ENCODE data around the gene USP37.

USP37 gene

GRCh38 chr2:218564056-218564455, 4.1 kb downstream of the USP37 start:
- Histone ChIP-seq H3K23ac (ENCODE audit: low read length) (no peak overlapping the region), H2AFZ (ENCODE audit: insufficient read depth, low read length, poor library complexity) (no peak overlapping the region), H2BK5ac (ENCODE audit: low read depth, low read length, poor library complexity) (no peak overlapping the region), H4K12ac (ENCODE audit: low read depth, low read length) (no peak overlapping the region), H3K14ac (ENCODE audit: low read length) (no peak overlapping the region), H3K27ac (ENCODE audit: low read depth, low read length) (no peak overlapping the region), H4K91ac (ENCODE audit: low read depth, low read length) (no peak overlapping the region), H2BK120ac (ENCODE audit: insufficient read depth, low read length, poor library complexity) (no peak overlapping the region), H2AK5ac (ENCODE audit: low read length) (no peak overlapping the region), H3K4ac (ENCODE audit: low read depth, low read length) (no peak overlapping the region), H3K4me1 (ENCODE audit: control insufficient read depth in 1 of 2, insufficient read depth in 2 of 2, low read length in 2 of 2) (peaks cover 0 to 3% of the 10 kb centered on the region in 2 experiments), H2BK12ac (ENCODE audit: low read length) (no peak overlapping the region), H3K4me2 (ENCODE audit: low read length) (no peak overlapping the region), H3K79me2 (ENCODE audit: control insufficient read depth, insufficient read depth, low read length, poor library complexity) (peaks cover 3% of the 10 kb centered on the region), H3K36me3 (ENCODE audit: control insufficient read depth in 1 of 2, insufficient read depth in 2 of 2, low read length in 2 of 2) (peaks cover 6 to 7% of the 10 kb centered on the region in 2 experiments), H3K9me3 (ENCODE audit: insufficient read depth, low read depth, low read length) (no peaks in the 10 kb centered on the region), H3K9ac (ENCODE audit: low read length) (no peak overlapping the region), H3K18ac (ENCODE audit: low read length) (no peak overlapping the region), H3K79me1 (ENCODE audit: low read length) (peaks cover 10% of the 10 kb centered on the region), H3K4me3 (ENCODE audit: low read depth, low read length) (no peak overlapping the region), H3K27me3 (ENCODE audit: insufficient read depth, low read length) (no peaks in the 10 kb centered on the region), H4K8ac (ENCODE audit: low read depth, low read length) (no peak overlapping the region)
- WGBS (ENCODE audit: extremely low coverage, insufficient coverage, insufficient read length), result no CpG with 5 or more reads among the region's 1 CpG
- no peak for DNase-seq

- no peaks in the 10 kb centered on the region for H3K79me2 ChIP-seq (ENCODE audit: control insufficient read depth, insufficient read depth, low read length, poor library complexity)
- H3K36me3 ChIP-seq (ENCODE audit: control insufficient read depth in 1 of 2, insufficient read depth in 2 of 2, low read length in 2 of 2), result peaks cover 12 to 15% of the 10 kb centered on the region in 2 experiments
- no peak overlapping the region for H3K4me2 ChIP-seq (ENCODE audit: low read length)
- H2AK5ac ChIP-seq (ENCODE audit: low read length), result no peak overlapping the region
- no peak overlapping the region for H3K9ac ChIP-seq (ENCODE audit: low read length)
- H3K18ac ChIP-seq (ENCODE audit: low read length), result no peak overlapping the region
- no peak overlapping the region for H3K27ac ChIP-seq (ENCODE audit: low read depth, low read length)
- H2BK120ac ChIP-seq (ENCODE audit: insufficient read depth, low read length, poor library complexity), result no peak overlapping the region
- H4K12ac ChIP-seq (ENCODE audit: low read depth, low read length), result no peak overlapping the region
- no peak overlapping the region for H3K14ac ChIP-seq (ENCODE audit: low read length)
- H4K91ac ChIP-seq (ENCODE audit: low read depth, low read length), result no peak overlapping the region
- no peak overlapping the region for H3K4ac ChIP-seq (ENCODE audit: low read depth, low read length)
- H3K9me3 ChIP-seq (ENCODE audit: insufficient read depth, low read depth, low read length), result no peaks in the 10 kb centered on the region
- H3K79me1 ChIP-seq (ENCODE audit: low read length), result no peaks in the 10 kb centered on the region
- H2BK12ac ChIP-seq (ENCODE audit: low read length), result no peak overlapping the region
- H3K4me3 ChIP-seq (ENCODE audit: low read depth, low read length), result no peak overlapping the region
- no peak overlapping the region for H2AFZ ChIP-seq (ENCODE audit: insufficient read depth, low read length, poor library complexity)
- no peak overlapping the region for H3K23ac ChIP-seq (ENCODE audit: low read length)
- H2BK5ac ChIP-seq (ENCODE audit: low read depth, low read length, poor library complexity), result no peak overlapping the region
- H3K27me3 ChIP-seq (ENCODE audit: insufficient read depth, low read length), result no peaks in the 10 kb centered on the region
- H4K8ac ChIP-seq (ENCODE audit: low read depth, low read length), result no peak overlapping the region
- no peak for DNase-seq
- no CpG with 5 or more reads among the region's 3 CpGs for WGBS (ENCODE audit: extremely low coverage, insufficient coverage, insufficient read length)
- no peaks in the 10 kb centered on the region for H3K4me1 ChIP-seq (ENCODE audit: control insufficient read depth in 1 of 2, insufficient read depth in 2 of 2, low read length in 2 of 2)
Observed at GRCh38 chr2:218558986-218559385, 9.2 kb downstream of the USP37 start.

- Histone ChIP-seq H3K9me3 (ENCODE audit: insufficient read depth, low read depth, low read length) (no peaks in the 10 kb centered on the region), H2BK120ac (ENCODE audit: insufficient read depth, low read length, poor library complexity) (no peak overlapping the region), H3K23ac (ENCODE audit: low read length) (no peak overlapping the region), H3K27ac (ENCODE audit: low read depth, low read length) (no peak overlapping the region), H3K4me3 (ENCODE audit: low read depth, low read length) (no peak overlapping the region), H4K91ac (ENCODE audit: low read depth, low read length) (no peak overlapping the region), H3K14ac (ENCODE audit: low read length) (no peak overlapping the region), H3K79me1 (ENCODE audit: low read length) (no peaks in the 10 kb centered on the region), H3K4ac (ENCODE audit: low read depth, low read length) (no peak overlapping the region), H2BK12ac (ENCODE audit: low read length) (no peak overlapping the region), H3K79me2 (ENCODE audit: control insufficient read depth, insufficient read depth, low read length, poor library complexity) (no peaks in the 10 kb centered on the region), H3K9ac (ENCODE audit: low read length) (no peak overlapping the region), H4K12ac (ENCODE audit: low read depth, low read length) (no peak overlapping the region), H3K4me1 (ENCODE audit: control insufficient read depth in 1 of 2, insufficient read depth in 2 of 2, low read length in 2 of 2) (no peaks in the 10 kb centered on the region), H3K4me2 (ENCODE audit: low read length) (no peak overlapping the region), H2AK5ac (ENCODE audit: low read length) (no peak overlapping the region), H3K18ac (ENCODE audit: low read length) (no peak overlapping the region), H4K8ac (ENCODE audit: low read depth, low read length) (no peak overlapping the region), H3K36me3 (ENCODE audit: control insufficient read depth in 1 of 2, insufficient read depth in 2 of 2, low read length in 2 of 2) (peaks cover 12 to 15% of the 10 kb centered on the region in 2 experiments), H3K27me3 (ENCODE audit: insufficient read depth, low read length) (no peaks in the 10 kb centered on the region), H2BK5ac (ENCODE audit: low read depth, low read length, poor library complexity) (no peak overlapping the region), H2AFZ (ENCODE audit: insufficient read depth, low read length, poor library complexity) (no peak overlapping the region)
- DNase-seq, result no peak
- no CpG with 5 or more reads among the region's 2 CpGs for WGBS (ENCODE audit: extremely low coverage, insufficient coverage, insufficient read length)
Observed at GRCh38 chr2:218557941-218558340, 10.2 kb downstream of the USP37 start.

- no peak overlapping the region for H3K9ac ChIP-seq (ENCODE audit: low read length)
- no CpG with 5 or more reads among the region's 4 CpGs for WGBS (ENCODE audit: extremely low coverage, insufficient coverage, insufficient read length)
- H2BK12ac ChIP-seq (ENCODE audit: low read length), result no peak overlapping the region
- no peak for DNase-seq
- no peak overlapping the region for H3K4ac ChIP-seq (ENCODE audit: low read depth, low read length)
- no peak overlapping the region for H3K4me3 ChIP-seq (ENCODE audit: low read depth, low read length)
- no peak overlapping the region for H2BK5ac ChIP-seq (ENCODE audit: low read depth, low read length, poor library complexity)
- no peaks in the 10 kb centered on the region for H3K79me1 ChIP-seq (ENCODE audit: low read length)
- H3K4me1 ChIP-seq (ENCODE audit: control insufficient read depth in 1 of 2, insufficient read depth in 2 of 2, low read length in 2 of 2), result no peaks in the 10 kb centered on the region
- H3K18ac ChIP-seq (ENCODE audit: low read length), result no peak overlapping the region
- no peaks in the 10 kb centered on the region for H3K79me2 ChIP-seq (ENCODE audit: control insufficient read depth, insufficient read depth, low read length, poor library complexity)
- H2AK5ac ChIP-seq (ENCODE audit: low read length), result no peak overlapping the region
- H4K8ac ChIP-seq (ENCODE audit: low read depth, low read length), result no peak overlapping the region
- H3K4me2 ChIP-seq (ENCODE audit: low read length), result no peak overlapping the region
- H4K12ac ChIP-seq (ENCODE audit: low read depth, low read length), result no peak overlapping the region
- H3K9me3 ChIP-seq (ENCODE audit: insufficient read depth, low read depth, low read length), result no peaks in the 10 kb centered on the region
- H3K14ac ChIP-seq (ENCODE audit: low read length), result no peak overlapping the region
- H3K27ac ChIP-seq (ENCODE audit: low read depth, low read length), result no peak overlapping the region
- no peak overlapping the region for H2BK120ac ChIP-seq (ENCODE audit: insufficient read depth, low read length, poor library complexity)
- no peak overlapping the region for H3K23ac ChIP-seq (ENCODE audit: low read length)
- no peak overlapping the region for H2AFZ ChIP-seq (ENCODE audit: insufficient read depth, low read length, poor library complexity)
- no peaks in the 10 kb centered on the region for H3K27me3 ChIP-seq (ENCODE audit: insufficient read depth, low read length)
- H4K91ac ChIP-seq (ENCODE audit: low read depth, low read length), result no peak overlapping the region
- H3K36me3 ChIP-seq (ENCODE audit: control insufficient read depth in 1 of 2, insufficient read depth in 2 of 2, low read length in 2 of 2), result peaks cover 14% of the 10 kb centered on the region in 2 experiments
Observed at GRCh38 chr2:218555527-218555926, 12.6 kb downstream of the USP37 start.

Measured in trophoblast cell (in vitro differentiated cells and primary cell).